GM12875 (cell line): ENCODE results near the gene RBM22.

ENCODE experiments used
- H3K4me3 ChIP-seq: one replicate; pipeline ENCODE4 v1.5.1; 2011; ENCODE audit warnings: low read depth, low read length, control low read depth
- CTCF ChIP-seq: IDR thresholded peaks from 2 replicates; pipeline ENCODE4 v1.5.1; 2011; ENCODE audit warnings: low read depth, mild to moderate bottlenecking, control low read depth, inconsistent platforms, low read length, moderate library complexity, borderline replicate concordance; ENCODE audit not compliant: insufficient read depth

RBM22 gene

GRCh38 chr5:150651924-150652671 is 48.8 kb downstream of the RBM22 start:
- no peak for TF ChIP-seq CTCF
- no peak overlapping the region for H3K4me3 ChIP-seq

- no peak for TF ChIP-seq CTCF
- no peak overlapping the region for H3K4me3 ChIP-seq
Observed at GRCh38 chr5:150651382-150651781, 49.5 kb downstream of the RBM22 start.

GRCh38 chr5:150650021-150651006 is 50.5 kb downstream of the RBM22 start:
- no peak overlapping the region for H3K4me3 ChIP-seq
- TF ChIP-seq CTCF = no peak

- no peak overlapping the region for H3K4me3 ChIP-seq
- TF ChIP-seq CTCF = no peak
Observed at GRCh38 chr5:150649108-150650020, 51.5 kb downstream of the RBM22 start.

- no peak for TF ChIP-seq CTCF
- H3K4me3 ChIP-seq = no peak overlapping the region
Observed at GRCh38 chr5:150648294-150649107, 52.4 kb downstream of the RBM22 start.
